ENCODE measurements around the gene HTR7.
"Not testable (repeated sequence)": the region's sequence is repeated elsewhere in the genome, so short reads cannot be mapped to it uniquely, and the experiment has no call there.

The HTR7 gene

DNA sequence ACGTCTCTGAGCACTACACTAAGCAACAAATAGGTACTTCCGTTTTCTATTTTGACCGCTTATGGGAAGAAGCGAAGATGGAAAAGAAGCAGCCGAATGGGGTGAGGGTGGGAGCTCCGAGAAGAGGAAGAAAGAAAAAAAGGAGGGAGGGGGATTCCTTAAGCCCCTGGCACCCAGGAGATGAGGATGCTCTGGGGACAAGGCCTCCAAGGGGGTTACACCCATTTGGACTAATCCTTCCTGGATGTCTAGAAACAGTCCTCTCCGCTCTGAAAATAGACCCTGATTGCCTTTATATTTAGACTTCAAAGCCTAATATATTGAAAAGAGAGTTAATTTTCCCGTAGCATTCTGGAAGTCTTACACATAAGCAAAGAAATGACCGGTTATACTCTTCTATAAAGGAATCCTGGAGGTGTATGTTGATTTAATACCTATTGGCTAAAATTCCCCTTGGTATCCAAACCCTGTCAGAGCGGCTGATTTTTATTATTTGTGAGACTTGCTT lies 676 bp upstream of the HTR7 start:
- DNase-seq (ENCODE audit: low spot score), result peak; percentile 13

DNA sequence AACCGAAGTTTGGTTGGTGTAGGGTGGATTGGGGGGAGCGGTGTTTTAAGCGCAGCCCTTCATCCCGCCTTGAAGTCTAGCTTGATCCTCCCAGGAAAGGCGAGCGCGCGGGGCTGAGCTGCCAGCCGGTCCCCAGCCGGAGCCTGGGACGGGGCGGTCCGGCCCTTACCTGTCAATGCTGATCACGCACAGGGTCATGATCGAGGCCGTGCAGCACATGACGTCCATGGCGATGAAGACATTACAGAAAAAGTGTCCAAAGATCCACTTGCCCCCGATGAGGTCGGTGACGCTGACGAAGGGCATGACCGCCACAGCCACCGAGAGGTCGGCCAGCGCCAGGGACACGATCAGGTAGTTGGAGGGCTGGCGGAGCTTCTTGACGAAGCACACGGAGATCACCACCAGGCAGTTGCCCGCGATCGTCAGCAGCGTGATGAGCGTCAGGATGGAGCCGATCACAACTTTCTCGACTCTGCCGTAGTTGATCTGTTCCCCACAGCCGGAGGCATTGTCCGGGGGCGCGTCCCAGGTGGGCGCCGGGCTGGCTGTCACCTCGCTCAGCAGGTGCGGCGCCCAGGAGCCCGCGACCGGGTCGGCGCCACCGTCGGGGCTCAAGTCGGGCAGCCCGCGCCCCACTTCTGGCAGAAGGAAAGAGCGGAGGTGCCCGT lies 740 bp downstream of the HTR7 start:
- peak; percentile 4 for DNase-seq (ENCODE audit: low spot score)

DNA sequence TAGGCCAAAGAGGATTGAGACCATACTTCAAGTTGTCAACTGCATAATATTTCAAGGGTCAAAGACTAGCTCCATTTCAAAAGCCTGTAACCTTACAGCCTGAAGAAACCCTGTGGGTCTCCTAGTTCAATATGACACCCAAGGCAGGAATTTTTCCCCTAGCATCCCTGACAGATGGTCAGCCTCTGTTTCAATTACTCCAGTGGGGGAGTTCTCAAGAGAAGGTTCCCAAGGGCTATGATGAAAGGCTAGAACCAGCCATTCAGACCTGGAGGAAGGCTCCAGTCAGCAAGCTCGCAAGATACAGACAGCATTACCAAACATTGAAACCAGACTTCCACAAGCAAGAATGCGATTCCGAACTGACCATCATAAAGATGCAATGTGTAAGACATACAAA lies 1.6 kb downstream of the HTR7 start:
- DNase-seq (ENCODE audit: low spot score), result no peak

DNA sequence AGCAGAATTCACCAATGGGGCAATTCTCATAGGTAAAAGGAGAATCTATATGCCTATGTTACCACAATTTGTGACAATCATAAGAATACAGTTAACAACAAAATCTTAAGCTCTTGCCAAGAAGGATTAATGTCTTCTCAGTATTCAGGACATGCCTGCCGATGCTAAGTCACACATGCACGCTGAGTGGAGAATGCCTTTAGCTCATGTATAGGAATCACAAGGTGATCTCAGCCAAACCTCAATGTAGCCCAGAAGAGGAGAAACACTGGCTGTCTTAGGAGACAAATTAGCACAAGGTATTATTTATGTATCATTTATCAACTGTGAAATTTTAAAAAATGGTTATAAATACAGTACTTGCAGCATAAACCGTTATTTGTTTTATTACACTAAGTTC lies 2.7 kb downstream of the HTR7 start:
- no peak for DNase-seq (ENCODE audit: low spot score)

DNA sequence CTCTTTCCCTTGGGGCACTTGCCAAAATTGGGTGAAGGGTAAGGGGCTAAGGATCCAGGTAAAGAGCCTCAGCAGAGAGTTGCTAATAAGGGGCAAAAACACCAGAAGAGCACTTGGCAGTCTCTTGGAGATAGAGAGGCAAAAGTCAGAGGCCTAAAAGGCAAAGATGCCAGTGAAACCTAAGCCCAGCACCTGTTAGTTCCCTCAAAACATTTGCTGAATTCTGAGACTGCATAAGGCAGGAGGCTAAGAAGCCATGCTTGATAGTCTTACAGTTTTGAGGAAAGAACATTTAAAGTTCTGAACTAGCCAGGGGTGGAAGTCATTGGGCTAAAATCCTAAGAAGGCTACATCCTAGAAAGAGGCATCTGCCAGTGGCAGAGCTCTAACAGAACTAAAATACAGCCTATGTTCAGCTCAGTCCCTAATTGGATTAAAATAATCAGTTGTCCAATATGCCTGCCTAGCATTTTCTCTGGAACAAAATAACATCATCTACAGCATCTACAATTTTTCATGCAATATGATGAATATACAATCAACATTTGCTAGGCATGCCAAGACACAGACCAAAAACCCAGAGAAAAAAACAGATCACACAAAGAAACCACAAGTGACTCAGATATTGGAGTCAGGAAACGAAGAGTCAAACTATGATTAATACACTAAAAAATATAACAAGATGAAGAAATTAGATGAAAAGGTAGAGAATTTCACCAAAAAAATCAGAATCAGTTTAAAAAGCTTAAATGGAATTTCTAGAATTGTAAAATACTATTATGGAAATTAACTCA lies 7.7 kb downstream of the HTR7 start:
- no peak for DNase-seq (ENCODE audit: low spot score)

DNA sequence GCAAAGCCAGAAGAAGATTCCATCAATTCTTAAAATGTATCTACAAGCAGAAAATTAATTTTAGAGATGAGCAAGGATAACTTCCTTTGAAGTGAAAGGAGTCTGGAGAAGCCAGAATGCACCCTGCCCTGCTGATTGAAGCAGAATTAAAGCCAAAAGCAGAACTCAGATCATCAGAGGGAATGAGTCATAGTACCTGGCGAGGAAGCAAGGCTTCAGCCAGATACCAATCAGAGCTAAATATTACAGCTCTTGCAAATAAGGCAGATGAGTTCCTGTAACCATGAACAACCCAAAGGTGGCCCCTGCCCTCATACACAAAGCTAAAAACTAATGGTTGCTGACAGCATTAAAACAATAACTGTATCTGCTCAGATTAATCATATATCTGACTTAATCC lies 10.4 kb downstream of the HTR7 start:
- peak; percentile 53 for DNase-seq (ENCODE audit: low spot score)

DNA sequence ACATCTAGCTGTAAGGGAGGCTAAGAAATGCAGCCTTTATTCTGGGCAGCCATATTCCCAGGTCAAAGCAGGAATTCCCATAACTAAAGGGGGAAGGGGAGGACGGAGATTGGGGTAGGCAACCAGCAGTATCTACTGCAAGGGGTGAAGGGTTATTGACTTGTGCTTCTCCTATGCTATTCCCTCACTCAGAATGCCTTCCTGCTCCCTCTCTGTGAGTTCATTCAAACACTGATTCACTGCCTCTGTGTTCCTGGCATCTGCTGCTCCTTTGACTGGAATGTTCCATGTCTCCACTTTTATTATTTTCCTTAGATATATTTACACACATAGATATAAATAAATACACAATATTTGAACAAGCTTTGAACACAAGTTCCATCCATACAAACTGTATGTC lies 11.1 kb downstream of the HTR7 start:
- no peak for DNase-seq (ENCODE audit: low spot score)

DNA sequence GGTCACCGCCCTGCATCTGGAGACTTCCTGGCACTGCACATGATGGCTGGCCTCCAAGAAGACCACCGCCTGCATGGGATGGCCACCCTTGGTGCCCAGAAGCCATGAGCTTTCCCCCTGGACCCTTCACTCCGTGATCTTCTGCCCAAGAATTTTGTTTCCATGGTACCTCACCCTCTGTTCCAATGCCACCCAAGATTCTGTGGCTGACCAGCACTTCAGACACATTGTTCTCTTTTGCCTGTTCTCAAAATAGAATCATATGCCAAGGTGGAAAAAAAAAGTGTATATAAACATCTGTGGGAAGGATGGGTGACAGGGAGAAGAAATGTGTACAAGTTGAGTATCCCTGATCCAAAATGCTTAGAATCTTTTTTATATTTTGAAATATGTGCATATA lies 12.1 kb downstream of the HTR7 start:
- no peak for DNase-seq (ENCODE audit: low spot score)

DNA sequence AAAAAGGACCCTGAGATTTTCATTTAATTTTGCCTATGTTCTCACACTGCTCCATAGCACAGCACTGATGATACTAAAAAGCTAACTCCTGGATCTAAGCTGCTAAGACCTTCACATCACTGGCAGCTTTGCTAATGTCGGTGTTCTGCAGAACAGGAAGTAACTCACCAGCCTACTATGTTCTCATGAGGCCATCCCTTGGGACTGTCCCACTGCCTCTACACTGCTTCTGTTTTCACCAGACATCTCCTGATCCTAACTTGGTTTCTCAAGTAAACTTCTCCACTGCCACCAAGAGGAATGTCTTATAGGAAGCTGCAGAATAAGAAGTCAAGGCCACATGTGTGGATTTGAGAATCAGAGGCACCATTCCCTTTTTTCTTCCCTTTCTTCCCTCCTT lies 15.1 kb downstream of the HTR7 start:
- DNase-seq (ENCODE audit: low spot score), result no peak

DNA sequence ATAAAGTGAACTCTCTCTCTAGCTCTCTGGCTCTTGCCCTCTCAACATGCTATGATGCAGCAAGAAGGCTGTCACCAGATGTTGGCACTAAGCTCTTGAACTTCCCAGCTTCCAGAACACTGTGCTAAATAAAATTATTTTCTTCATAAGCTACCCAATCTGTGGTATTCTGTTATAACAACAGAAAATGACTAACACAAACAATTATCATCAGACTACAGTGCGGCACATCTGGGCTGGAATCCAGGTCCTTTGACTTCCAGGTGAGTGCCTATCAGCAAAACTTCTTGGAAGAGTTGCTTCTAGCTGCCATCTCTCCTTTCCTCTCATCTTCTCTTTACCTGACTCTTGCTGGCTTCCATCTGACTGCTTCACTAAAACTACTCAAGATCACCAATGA lies 20.4 kb downstream of the HTR7 start:
- DNase-seq (ENCODE audit: low spot score), result no peak

DNA sequence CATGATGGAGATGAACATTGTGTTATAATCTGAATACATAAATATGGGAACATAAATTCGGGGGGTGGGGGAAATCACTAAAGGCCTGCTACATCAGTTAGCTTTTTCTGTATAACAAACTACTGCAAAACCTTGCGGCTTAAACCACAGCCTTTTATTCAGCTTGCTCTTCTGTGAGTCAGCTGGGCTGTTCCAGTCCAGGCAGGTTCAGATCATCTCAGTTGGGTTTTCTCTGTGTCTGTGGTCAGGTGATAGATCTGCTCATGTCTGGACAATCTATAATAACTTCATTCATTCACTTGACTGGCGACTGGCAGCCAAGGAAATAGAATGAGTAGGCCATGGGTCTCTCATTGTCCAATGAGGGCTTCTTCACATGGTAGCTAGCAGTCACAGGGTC lies 23.5 kb downstream of the HTR7 start:
- no peak for DNase-seq (ENCODE audit: low spot score)

DNA sequence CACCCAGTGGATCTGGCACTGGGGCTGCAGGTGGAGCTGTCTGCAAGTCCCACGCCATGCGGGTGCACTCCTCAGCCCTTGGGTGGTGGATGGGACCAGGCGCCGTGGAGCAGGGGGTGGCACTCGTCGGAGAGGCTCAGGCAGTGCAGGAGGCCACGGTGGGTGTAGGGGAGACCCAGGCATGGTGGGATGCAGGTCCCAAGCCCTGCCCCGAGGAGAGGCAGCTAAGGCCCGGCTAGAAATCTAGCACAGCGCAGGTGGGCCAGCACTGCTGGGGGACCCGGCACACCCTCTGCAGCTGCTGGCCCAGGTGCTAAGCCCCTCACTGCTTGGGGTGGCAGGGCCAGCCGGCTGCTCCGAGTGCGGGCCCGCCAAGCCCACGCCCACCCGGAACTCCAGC lies 25.7 kb downstream of the HTR7 start:
- no peak for DNase-seq (ENCODE audit: low spot score)

DNA sequence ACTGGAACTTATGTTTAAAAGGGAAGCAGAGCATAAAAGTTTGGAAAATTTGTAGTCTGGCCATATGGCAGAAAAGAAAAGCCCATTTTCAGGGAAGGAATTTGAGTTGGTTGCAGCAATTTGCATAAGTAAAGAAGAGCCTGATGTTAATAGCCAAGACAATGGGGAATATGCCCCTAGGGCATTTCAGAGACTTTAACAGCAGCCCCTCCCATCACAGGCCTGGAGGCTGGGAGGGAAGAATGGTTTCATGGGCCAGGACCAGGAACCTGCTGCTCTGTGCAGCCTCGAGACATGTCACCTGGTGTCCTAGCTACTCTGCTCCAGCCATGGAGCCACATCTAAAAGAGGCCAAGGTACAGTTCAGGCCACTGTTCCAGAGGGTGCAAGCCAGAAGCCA lies 35.3 kb downstream of the HTR7 start:
- DNase-seq (ENCODE audit: low spot score), result no peak

DNA sequence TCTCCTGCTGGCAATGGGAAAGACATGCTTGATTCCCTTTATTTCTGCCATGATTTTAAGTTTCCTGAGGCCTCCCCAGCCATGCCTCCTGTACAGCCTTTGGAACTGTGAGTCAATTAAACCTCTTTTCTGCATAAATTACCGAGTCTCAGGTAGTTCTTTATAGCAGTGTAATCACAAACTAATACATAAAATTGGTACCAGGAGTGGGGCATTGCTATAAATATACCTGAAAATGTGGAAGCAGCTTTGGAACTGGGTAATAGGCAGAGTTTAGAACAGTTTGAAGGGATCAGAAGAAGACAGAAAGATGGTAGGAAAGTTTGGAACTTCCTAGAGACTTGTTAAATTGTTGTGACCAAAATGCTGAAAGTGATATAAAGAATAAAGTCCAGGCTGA lies 36.0 kb downstream of the HTR7 start:
- DNase-seq (ENCODE audit: low spot score), result not testable (repeated sequence)

DNA sequence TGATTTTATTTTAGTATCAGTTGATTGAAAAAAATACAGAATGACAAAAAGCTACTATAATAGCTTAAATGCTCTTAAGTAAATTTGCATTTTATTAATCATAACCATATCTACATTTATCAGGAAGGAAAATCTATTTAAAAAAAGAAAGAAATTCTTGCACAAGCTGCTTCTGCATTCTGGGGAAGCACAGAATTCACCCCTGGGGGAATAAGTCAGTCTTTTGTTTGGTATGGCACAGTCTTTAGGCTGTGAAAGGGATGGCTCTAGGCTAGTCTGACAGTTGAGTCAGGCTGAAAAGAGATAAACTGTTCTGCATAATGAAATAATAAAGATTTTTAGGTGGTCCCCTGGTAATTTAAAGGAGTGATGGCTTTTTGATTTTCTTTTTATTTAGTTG lies 37.9 kb downstream of the HTR7 start:
- DNase-seq (ENCODE audit: low spot score), result no peak

DNA sequence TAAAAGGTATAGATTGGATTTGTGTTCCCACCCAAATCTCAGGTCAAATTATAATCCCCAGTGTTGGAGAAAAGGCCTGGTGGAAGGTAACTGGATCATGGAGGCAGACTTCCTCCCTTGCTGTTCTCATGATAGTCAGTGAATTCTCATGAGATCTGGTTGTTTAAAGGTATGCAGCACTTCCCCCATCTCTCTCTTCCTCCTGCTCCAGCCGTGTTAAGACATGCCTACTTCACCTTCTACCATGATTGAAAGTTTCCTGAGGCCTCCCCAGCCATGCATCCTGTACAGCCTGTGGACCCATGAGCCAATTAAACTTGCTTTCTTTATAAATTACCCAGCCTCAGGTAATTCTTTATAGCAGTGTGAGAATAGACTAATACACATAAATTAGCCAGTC lies 39.1 kb downstream of the HTR7 start:
- no peak for DNase-seq (ENCODE audit: low spot score)

DNA sequence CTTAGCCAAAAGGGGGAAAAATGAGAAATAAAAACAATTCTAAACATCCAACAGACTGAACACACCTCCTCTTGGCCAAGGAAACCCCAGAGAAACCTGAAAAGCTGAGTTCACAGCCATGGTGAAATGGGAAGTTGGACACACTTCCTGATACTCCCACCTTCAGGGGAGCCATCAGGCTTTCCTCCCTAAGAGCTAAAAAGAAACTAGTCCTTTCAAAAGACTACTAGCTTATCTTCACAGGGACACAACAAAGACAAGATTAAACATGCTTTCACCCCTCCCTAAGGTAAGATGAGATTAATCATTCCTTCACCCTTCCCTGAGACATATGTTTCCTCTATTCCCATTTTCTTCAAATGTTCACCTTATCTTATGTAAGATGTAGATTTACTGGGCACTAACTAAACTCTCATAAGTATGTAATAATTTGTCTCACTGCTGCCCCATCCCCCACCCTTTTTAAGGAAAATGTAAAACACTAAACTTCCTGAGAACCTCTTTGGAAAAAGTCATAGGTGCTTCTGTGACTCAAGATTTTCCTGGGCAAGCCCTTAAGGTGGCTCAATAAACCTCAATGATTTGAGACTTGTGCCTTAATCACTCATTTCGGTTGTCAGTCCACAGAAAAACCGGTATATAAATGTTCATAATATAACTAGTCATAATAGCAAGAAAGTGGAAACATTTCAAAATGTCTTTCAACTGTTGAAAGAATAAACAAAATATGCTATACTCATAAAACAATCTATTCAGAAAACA lies 40.5 kb downstream of the HTR7 start:
- no peak for DNase-seq (ENCODE audit: low spot score)

DNA sequence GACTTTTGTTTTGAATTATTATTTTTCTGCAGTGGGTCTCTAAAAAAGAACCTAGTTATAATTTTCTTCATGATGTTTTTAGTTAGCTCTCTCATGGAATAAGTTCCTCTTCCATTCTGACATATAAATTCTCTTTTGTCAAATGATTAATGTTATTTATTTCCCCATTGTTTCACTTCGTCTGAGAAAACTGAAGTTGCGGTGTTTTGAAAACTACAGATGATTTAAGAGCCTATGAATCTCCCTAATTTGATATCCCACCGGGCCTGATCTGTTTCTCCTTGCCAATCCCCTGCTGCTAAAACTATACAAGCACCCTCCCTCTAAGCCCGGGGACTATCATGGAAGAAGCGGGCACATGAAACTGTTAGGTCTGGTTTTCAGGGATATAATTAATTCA lies 41.4 kb downstream of the HTR7 start:
- DNase-seq (ENCODE audit: low spot score), result no peak

DNA sequence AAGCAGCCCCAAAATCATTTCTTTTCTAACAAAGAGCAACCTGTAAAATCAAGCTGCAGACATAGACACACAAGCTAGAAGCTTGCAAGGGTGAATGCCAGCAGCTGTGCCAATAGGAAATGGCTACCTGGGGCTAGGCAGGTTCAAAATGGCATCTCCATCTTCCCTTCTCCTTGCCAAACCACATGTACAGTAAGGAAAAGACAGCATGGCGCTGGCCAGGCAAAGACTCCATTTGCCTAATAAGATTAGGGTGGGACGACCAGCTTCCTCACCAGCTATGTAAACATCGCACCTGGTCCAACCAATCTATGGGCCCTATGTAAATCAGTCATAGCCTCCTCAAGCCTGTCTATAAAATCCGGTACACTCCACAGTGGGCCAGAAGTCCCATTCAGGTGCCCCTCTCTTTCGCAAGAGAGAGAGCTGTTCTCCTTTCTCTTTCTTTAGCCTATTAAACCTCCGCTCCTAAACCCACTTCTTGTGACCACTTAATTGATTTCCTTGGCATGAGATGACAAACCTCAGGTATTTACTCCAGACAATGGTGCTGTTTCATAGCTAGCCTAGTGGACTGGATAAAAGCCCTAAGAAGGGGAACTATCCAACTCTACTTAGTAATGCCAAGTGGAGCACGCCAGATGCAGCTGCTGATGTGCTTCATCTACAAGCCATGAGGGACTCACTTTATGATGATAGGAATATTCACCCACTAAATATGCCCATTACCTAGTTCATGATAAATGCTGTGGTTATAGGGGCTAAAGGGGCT lies 44.1 kb downstream of the HTR7 start:
- no peak for DNase-seq (ENCODE audit: low spot score)

DNA sequence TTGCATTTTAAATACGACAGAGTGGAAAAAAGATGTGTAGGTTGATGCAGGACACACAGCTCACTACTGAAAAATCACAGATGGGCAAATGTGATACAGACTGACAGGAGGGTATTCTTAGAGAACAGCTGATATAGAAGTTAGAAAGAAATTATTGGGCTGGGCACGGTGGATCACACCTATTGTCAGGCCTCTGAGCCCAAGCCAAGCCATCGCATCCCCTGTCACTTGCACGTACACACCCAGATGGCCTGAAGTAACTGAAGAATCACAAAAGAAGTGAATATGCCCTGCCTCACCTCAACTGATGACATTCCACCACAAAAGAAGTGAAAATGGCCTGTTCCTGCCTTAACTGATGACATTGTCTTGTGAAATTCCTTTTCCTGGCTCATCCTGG lies 50.7 kb downstream of the HTR7 start:
- not testable (repeated sequence) for DNase-seq (ENCODE audit: low spot score)

DNA sequence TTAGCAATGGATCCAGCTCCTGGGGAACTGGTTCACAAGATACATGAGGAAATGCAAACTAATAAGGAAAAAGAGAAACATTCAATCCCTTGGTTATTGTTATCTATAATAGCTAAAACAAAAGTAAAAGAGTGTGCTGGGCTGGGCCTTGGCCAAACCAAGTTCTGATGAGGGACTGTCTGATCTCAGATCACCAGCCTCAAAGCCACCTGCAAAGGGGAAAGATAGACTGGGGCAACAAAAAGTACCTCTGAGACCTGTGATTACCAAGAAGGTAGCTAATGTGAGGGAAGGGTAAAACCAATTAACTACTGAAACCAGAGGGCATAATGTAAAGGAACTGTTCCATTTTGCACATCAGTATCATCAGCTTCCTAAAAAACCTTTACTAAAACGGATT lies 51.2 kb downstream of the HTR7 start:
- no peak for DNase-seq (ENCODE audit: low spot score)

DNA sequence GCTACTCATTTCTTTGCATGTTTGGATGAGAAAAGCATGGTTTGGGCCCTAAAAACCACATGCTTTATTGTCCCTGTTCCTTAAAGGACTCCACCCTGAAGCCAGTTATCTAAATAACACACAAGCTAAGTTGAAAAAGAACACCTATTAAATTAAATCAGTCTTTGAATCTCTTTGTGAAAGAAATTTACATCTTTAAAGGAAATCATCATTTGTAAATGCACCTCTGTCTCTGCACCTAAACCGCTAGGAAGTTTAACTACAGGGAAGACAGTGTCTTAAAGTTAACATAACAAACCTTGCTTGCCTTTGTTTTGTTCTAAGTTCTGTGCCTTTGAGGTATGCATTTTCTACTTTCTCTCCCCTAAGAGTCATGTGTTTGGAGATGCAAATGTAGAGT lies 52.6 kb downstream of the HTR7 start:
- DNase-seq (ENCODE audit: low spot score), result no peak
